Prostate gland (tissue), 2 donors: ENCODE data around the gene EML1. TPM values are rescaled to one million over a fixed set of nuclear protein-coding genes. Genes with fewer than 3 reads are reported as not detected.

Experiments used
- DNase-seq: peaks from one replicate; pipeline ENCODE4 v3.0.0-alpha.2; 2019; ENCODE audit warnings: low spot score
- H3K27ac ChIP-seq, 2 donors: fragments of 200-600 bp; sonication (generic); 2 replicates each; pipeline ENCODE4 v1.5.1; 2017 to 2019
- H3K27me3 ChIP-seq: fragments of 200-600 bp; sonication (generic); replicated peaks from 2 replicates; pipeline ENCODE4 v1.5.1; 2019; ENCODE audit not compliant: insufficient read depth
- H3K36me3 ChIP-seq, 2 donors: fragments of 200-600 bp; sonication (generic); 1 replicate in 1 of 2; 2 replicates in 1 of 2; pipeline versions ENCODE4 v1.5.1 to v1.8.1; 2017 to 2019
- H3K4me1 ChIP-seq: fragments of 200-600 bp; sonication (generic); replicated peaks from 2 replicates; pipeline ENCODE4 v1.5.1; 2019
- H3K4me3 ChIP-seq, 2 donors: fragments of 200-600 bp; sonication (generic); 2 replicates each; pipeline ENCODE4 v1.5.1; 2017 to 2019
- H3K9me3 ChIP-seq: fragments of 200-600 bp; sonication (generic); 2 replicates; pipeline ENCODE4 v1.5.1; 2017
- POLR2A ChIP-seq: fragments of 450-650 bp; IDR thresholded peaks from one replicate; pipeline ENCODE4 v1.6.1; 2016; ENCODE audit warnings: antibody characterized with exemption, mild to moderate bottlenecking
- POLR2AphosphoS5 ChIP-seq: sonication (generic); formaldehyde crosslinking; IDR thresholded peaks from one replicate; pipeline ENCODE4 v1.6.1; 2017; ENCODE audit warnings: antibody characterized with exemption
- WGBS: methylation state at CpG from one replicate; pipeline ENCODE4 v1.1.5; 2018; 5-methylcytosine and 5-hydroxymethylcytosine counted together
- intact Hi-C: fragments of 100-400 bp; cut with DNase I; formaldehyde crosslinking; loops from one replicate; pipeline ENCODE4 v1.14.2; 2022
- total RNA-seq, 2 donors: library from RNA; depleted of rRNA; stranded (reverse); fragments of >200 nt; gene quantifications; one replicate each; pipeline ENCODE4 v1.1.0, GENCODE V29; 2016
- TF ChIP-seq, protein P1 (sequence below), 4 experiments: fragments of 200-600 bp in 2 of 4; fragments of 450-650 bp in 2 of 4; sonication (generic) in 2 of 4; IDR thresholded peaks; 1 replicate in 3 of 4; 2 replicates in 1 of 4; pipeline ENCODE4 v1.5.1; 2016 to 2019; ENCODE audit warnings: antibody characterized with exemption in 4 of 4, mild to moderate bottlenecking in 2 of 4, moderate library complexity in 2 of 4

Gene EML1
- total RNA-seq, 2 donors from 2014 or later, result 7.0 to 31.8 TPM

DNA sequence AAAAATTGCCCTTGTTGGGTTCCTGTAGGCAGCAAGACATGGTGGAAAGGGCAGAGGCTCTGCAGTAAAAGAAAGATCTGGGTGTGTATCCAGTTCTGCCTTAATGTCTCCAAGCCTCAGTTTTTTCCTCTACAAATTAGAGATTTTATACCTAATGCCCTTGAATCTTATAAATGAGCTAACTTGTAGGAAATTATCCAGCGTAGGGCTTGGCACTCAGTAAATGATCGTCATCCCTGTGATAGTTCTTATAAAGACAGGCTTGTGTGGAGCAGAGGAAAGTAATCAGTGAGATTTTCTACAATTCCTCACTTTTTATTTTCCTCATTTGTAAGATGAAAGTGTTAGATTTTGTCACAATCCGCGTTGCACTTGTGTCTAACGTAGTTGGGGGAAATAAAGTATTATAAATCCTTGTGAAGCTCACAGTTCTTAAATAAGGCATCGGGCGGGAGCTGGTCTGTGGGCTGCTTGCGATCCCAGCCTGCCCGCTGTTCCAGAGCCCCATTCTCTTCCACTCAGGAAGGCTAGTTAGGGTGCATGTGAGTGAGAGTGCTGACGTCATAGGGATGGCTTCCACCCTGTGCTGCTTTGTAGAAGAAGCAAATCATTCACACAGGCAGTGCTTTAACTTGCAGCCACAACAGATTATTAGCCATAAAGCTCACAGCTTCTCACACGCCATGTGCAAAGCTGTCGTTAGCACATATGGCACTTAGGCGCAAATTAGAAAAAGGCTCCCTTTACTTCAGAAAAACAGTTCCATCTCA is 87.6 kb downstream of the EML1 start:
- intact Hi-C loops, result loop anchor here (10.0 kb wide), 1 partner anchor 86 kb away; the partner anchor contains the start of gene EML1

DNA sequence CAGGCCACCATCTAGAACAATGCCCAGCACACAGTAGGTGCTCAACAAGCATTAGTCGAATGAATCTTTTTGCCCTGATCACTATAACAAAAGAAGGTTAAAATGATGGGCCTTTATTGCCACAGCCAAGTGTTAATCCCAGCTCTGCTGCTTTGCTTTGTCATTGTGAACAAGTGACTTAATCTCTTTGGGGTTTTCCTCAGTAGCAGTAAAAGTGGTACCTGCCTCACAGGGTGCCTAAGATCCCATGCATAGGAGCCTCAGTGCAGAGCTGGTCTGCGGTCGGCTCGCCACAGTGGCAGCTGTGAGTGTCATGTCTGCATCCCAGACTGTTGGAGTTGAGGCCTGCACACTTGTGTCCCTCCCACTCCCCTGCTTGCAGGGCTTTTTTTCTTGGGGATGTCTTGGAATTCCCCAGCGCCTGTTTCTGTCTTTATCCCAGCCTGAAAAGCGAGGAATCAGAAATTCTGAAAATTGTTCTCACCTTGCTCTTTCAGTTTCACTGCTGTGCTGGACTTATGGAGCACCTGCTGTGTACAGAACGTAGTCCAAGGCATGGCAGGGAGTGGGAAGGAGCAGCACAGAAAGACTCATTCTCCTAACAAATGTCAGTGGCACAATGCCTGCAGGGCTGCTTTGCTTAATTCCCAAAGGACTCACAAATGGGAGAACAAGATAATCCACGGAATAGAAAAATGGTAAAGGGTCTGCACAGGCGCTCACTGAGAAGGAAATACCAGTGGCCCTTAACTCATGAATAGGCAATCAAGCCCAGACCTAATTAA is 90.8 kb downstream of the EML1 start:
- Histone ChIP-seq H3K4me1 (no peaks in the 10 kb centered on the region), H3K27me3 (no peaks in the 10 kb centered on the region), H3K36me3 (no peaks in the 10 kb centered on the region), H3K9me3 (no peaks in the 10 kb centered on the region), H3K4me3 (no peak overlapping the region), H3K27ac (no peak overlapping the region)
- 93% methylated on average over 9 of the region's 9 CpGs for WGBS
- TF ChIP-seq, protein P1, sequence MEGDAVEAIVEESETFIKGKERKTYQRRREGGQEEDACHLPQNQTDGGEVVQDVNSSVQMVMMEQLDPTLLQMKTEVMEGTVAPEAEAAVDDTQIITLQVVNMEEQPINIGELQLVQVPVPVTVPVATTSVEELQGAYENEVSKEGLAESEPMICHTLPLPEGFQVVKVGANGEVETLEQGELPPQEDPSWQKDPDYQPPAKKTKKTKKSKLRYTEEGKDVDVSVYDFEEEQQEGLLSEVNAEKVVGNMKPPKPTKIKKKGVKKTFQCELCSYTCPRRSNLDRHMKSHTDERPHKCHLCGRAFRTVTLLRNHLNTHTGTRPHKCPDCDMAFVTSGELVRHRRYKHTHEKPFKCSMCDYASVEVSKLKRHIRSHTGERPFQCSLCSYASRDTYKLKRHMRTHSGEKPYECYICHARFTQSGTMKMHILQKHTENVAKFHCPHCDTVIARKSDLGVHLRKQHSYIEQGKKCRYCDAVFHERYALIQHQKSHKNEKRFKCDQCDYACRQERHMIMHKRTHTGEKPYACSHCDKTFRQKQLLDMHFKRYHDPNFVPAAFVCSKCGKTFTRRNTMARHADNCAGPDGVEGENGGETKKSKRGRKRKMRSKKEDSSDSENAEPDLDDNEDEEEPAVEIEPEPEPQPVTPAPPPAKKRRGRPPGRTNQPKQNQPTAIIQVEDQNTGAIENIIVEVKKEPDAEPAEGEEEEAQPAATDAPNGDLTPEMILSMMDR (IDR thresholded peaks at IDR 0.05), result no peak
- TF ChIP-seq POLR2A (no peak), POLR2AphosphoS5 (no peak)
- no peak for DNase-seq
- intact Hi-C loops, result loop anchor here (10.0 kb wide), 1 partner anchor 89 kb away; the partner anchor contains the start of gene EML1

More for the DNA sequence above, 87.6 kb downstream of the EML1 start:
- Histone ChIP-seq H3K4me1 (no peaks in the 10 kb centered on the region), H3K9me3 (no peaks in the 10 kb centered on the region), H3K27me3 (no peaks in the 10 kb centered on the region), H3K36me3 (no peaks in the 10 kb centered on the region), H3K4me3 (no peak overlapping the region), H3K27ac (no peak overlapping the region)
- no peak for DNase-seq
- 89% methylated on average over 13 of the region's 13 CpGs for WGBS
- TF ChIP-seq, protein P1 (IDR thresholded peaks at IDR 0.05), result no peak
- no peak for TF ChIP-seq POLR2A
- TF ChIP-seq POLR2AphosphoS5, result no peak

DNA sequence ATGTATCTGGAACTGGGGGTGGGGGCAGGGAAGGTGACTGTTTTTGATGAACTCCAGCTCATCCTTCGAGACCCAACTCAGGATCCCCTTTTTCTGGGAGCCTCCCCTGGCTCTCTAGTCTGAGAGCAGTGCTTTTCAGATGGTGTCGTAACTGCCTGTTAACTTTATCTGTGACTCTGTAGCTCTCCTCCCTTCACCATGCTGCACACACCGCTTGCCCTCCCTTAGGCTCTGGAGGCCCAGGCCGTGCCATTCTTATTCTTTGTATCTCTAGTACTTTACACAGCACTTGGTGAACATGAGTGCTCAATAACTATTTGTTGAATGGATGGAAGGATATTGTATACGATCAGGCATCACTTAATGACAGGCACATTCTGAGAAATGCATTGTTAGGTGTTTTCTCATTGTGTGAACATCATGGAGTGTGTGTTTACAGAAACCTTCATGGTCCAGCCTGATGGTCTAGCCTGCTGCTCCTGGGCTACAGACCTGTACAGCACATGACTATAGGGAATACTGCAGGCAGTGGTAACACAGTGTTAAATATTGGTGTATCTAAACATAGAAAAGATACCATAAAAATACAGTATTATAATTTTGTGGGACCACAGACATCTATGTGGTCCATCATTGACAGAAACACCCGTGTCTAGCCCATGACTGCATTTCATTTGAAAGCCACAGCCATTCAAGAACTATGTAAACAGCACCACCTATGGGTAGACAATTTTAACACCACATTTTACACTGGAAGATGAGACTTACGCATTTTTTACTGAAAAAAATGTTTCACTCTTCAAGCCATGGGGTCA is 91.8 kb downstream of the EML1 start:
- H3K9me3 ChIP-seq, result no peaks in the 10 kb centered on the region
- H3K4me1 ChIP-seq, result no peaks in the 10 kb centered on the region
- no peak overlapping the region for H3K27ac ChIP-seq
- H3K4me3 ChIP-seq, result no peak overlapping the region
- intact Hi-C loops, result loop anchor here (1.0 to 10.0 kb wide), 3 partner anchors 90 to 203 kb away; partner anchors contain the start of genes CYP46A1 and EML1
- 58% methylated on average over 7 of the region's 7 CpGs for WGBS
- no peaks in the 10 kb centered on the region for H3K27me3 ChIP-seq
- DNase-seq, result peak; percentile 34
- TF ChIP-seq, protein P1 (IDR thresholded peaks at IDR 0.05), result peak; percentile 48 to 85 (median 76)
- peak; percentile 12 for TF ChIP-seq POLR2AphosphoS5
- no peak for TF ChIP-seq POLR2A
- no peaks in the 10 kb centered on the region for H3K36me3 ChIP-seq

DNA sequence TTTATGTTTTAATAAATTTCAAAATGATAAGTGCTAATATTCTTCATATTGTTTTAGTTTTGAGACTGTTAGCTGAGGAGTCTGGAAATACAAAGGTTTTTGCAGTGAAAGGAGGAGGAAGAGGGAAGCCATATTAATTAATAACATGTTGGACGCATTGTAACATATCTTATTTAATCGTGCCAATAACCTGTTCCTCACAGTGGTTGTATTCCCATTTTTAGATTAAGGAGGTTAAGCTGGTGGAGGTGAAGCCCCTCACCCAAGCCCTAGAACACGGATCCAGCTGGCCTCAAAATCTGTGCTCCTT is 92.4 kb downstream of the EML1 start:
- Histone ChIP-seq H3K27ac (no peak overlapping the region), H3K4me1 (no peaks in the 10 kb centered on the region), H3K27me3 (no peaks in the 10 kb centered on the region), H3K4me3 (no peak overlapping the region), H3K9me3 (no peaks in the 10 kb centered on the region), H3K36me3 (no peaks in the 10 kb centered on the region)
- intact Hi-C loops, result loop anchor here (1.0 to 10.0 kb wide), 3 partner anchors 91 to 203 kb away; partner anchors contain the start of genes CYP46A1 and EML1
- 70% methylated on average over 3 of the region's 3 CpGs for WGBS
- TF ChIP-seq POLR2AphosphoS5, result no peak
- TF ChIP-seq, protein P1 (IDR thresholded peaks at IDR 0.05), result peak in 1 of 4 experiments; percentile 9
- no peak for DNase-seq
